ENCODE results near the gene MPHOSPH6.

- no peak for TF ChIP-seq CTCF (conservative IDR thresholded peaks at IDR 0.05)
- TF ChIP-seq ZFX (IDR thresholded peaks at IDR 0.05), result no peak
Measured at GRCh38 chr16:82152641-82153112, 17.3 kb downstream of the MPHOSPH6 start.

All from C4-2B (cell line).